HEK293 (cell line): Measurements from ENCODE around the gene CC2D2B.

Experiments
- GLIS2 ChIP-seq: fragments of 450-650 bp; formaldehyde crosslinking; IDR thresholded peaks from 2 replicates; pipeline ENCODE4 v1.5.1; 2016; ENCODE audit warnings: missing biosample characterization, missing genetic modification characterization
- INSM2 ChIP-seq: fragments of 450-650 bp; formaldehyde crosslinking; IDR thresholded peaks from 2 replicates; pipeline ENCODE4 v1.5.1; 2016; ENCODE audit warnings: missing biosample characterization, missing genetic modification characterization
- MYNN ChIP-seq: fragments of 450-650 bp; formaldehyde crosslinking; IDR thresholded peaks from 2 replicates; pipeline ENCODE4 v1.5.1; 2016; ENCODE audit warnings: missing biosample characterization, missing genetic modification characterization, borderline replicate concordance
- SCRT1 ChIP-seq: fragments of 450-650 bp; formaldehyde crosslinking; IDR thresholded peaks from 2 replicates; pipeline ENCODE4 v1.5.1; 2016; ENCODE audit warnings: missing biosample characterization, missing genetic modification characterization, borderline replicate concordance
- SP3 ChIP-seq: fragments of 450-650 bp; formaldehyde crosslinking; IDR thresholded peaks from 2 replicates; pipeline ENCODE4 v1.5.1; 2016; ENCODE audit warnings: missing biosample characterization, missing genetic modification characterization
- TCF7L2 ChIP-seq: IDR thresholded peaks from 2 replicates; pipeline ENCODE4 v1.6.1; 2011; ENCODE audit warnings: low read depth, mild to moderate bottlenecking, inconsistent platforms, low read length, moderate library complexity, borderline replicate concordance
- WT1 ChIP-seq: fragments of 450-650 bp; formaldehyde crosslinking; IDR thresholded peaks from 2 replicates; pipeline ENCODE4 v1.5.1; 2016; ENCODE audit warnings: missing biosample characterization, missing genetic modification characterization
- ZBTB1 ChIP-seq: fragments of 450-650 bp; formaldehyde crosslinking; IDR thresholded peaks from 2 replicates; pipeline ENCODE4 v1.5.1; 2016; ENCODE audit warnings: missing biosample characterization, missing genetic modification characterization
- ZBTB44 ChIP-seq: fragments of 450-650 bp; IDR thresholded peaks from 2 replicates; pipeline ENCODE4 v1.5.1; 2018; ENCODE audit warnings: missing biosample characterization, mild to moderate bottlenecking, missing genetic modification characterization
- ZBTB49 ChIP-seq: fragments of 450-650 bp; formaldehyde crosslinking; IDR thresholded peaks from 2 replicates; pipeline ENCODE4 v1.5.1; 2016; ENCODE audit warnings: missing biosample characterization, missing genetic modification characterization, low read depth
- ZFP41 ChIP-seq: fragments of 450-650 bp; formaldehyde crosslinking; IDR thresholded peaks from 2 replicates; pipeline ENCODE4 v1.5.1; 2016; ENCODE audit warnings: missing biosample characterization, missing genetic modification characterization, borderline replicate concordance
- ZNF175 ChIP-seq: fragments of 450-650 bp; formaldehyde crosslinking; IDR thresholded peaks from 2 replicates; pipeline ENCODE4 v1.5.1; 2016; ENCODE audit warnings: missing biosample characterization, missing genetic modification characterization
- ZNF18 ChIP-seq: fragments of 450-650 bp; formaldehyde crosslinking; IDR thresholded peaks from 2 replicates; pipeline ENCODE4 v1.5.1; 2016; ENCODE audit warnings: missing biosample characterization, missing genetic modification characterization
- ZNF214 ChIP-seq: fragments of 450-650 bp; formaldehyde crosslinking; IDR thresholded peaks from 2 replicates; pipeline ENCODE4 v1.5.1; 2017; ENCODE audit warnings: missing biosample characterization, mild to moderate bottlenecking, missing genetic modification characterization, borderline replicate concordance
- ZNF223 ChIP-seq: fragments of 450-650 bp; formaldehyde crosslinking; IDR thresholded peaks from 2 replicates; pipeline ENCODE4 v1.5.1; 2016; ENCODE audit warnings: missing biosample characterization, missing genetic modification characterization
- ZNF26 ChIP-seq: fragments of 450-650 bp; formaldehyde crosslinking; IDR thresholded peaks from 2 replicates; pipeline ENCODE4 v1.5.1; 2016; ENCODE audit warnings: missing biosample characterization, missing genetic modification characterization
- ZNF350 ChIP-seq: fragments of 450-650 bp; formaldehyde crosslinking; IDR thresholded peaks from 2 replicates; pipeline ENCODE4 v1.5.0; 2017; ENCODE audit warnings: missing biosample characterization, mild to moderate bottlenecking, missing genetic modification characterization
- ZNF37A ChIP-seq: fragments of 450-650 bp; IDR thresholded peaks from 2 replicates; pipeline ENCODE4 v1.5.1; 2018; ENCODE audit warnings: missing biosample characterization, missing genetic modification characterization
- ZNF501 ChIP-seq: fragments of 450-650 bp; formaldehyde crosslinking; IDR thresholded peaks from 2 replicates; pipeline ENCODE4 v1.5.1; 2016; ENCODE audit warnings: missing biosample characterization, missing genetic modification characterization
- ZNF530 ChIP-seq: fragments of 450-650 bp; formaldehyde crosslinking; IDR thresholded peaks from 2 replicates; pipeline ENCODE4 v1.5.1; 2016; ENCODE audit warnings: low read depth, missing biosample characterization, missing genetic modification characterization
- ZNF555 ChIP-seq: fragments of 450-650 bp; formaldehyde crosslinking; conservative IDR thresholded peaks from 2 replicates; pipeline ENCODE4 v1.5.1; 2017; ENCODE audit warnings: missing biosample characterization, mild to moderate bottlenecking, missing genetic modification characterization, inconsistent platforms
- ZNF596 ChIP-seq: fragments of 450-650 bp; IDR thresholded peaks from 2 replicates; pipeline ENCODE4 v1.5.0; 2018; ENCODE audit warnings: missing biosample characterization, mild to moderate bottlenecking, missing genetic modification characterization, moderate library complexity
- ZNF777 ChIP-seq: fragments of 450-650 bp; formaldehyde crosslinking; IDR thresholded peaks from 2 replicates; pipeline ENCODE4 v1.5.1; 2017; ENCODE audit warnings: missing biosample characterization, missing genetic modification characterization, borderline replicate concordance
- TF ChIP-seq, protein P1 (sequence below): fragments of 450-650 bp; formaldehyde crosslinking; IDR thresholded peaks from 2 replicates; pipeline ENCODE4 v1.5.1; 2017; ENCODE audit warnings: missing biosample characterization, missing genetic modification characterization
- TF ChIP-seq, protein P2 (sequence below): fragments of 450-650 bp; formaldehyde crosslinking; IDR thresholded peaks from 2 replicates; pipeline ENCODE4 v1.5.1; 2016; ENCODE audit warnings: missing biosample characterization, missing genetic modification characterization
- TF ChIP-seq, protein P3 (sequence below): fragments of 450-650 bp; formaldehyde crosslinking; IDR thresholded peaks from 2 replicates; pipeline ENCODE4 v1.5.1; 2017; ENCODE audit warnings: missing biosample characterization, mild to moderate bottlenecking, missing genetic modification characterization, moderate library complexity

Gene CC2D2B

DNA sequence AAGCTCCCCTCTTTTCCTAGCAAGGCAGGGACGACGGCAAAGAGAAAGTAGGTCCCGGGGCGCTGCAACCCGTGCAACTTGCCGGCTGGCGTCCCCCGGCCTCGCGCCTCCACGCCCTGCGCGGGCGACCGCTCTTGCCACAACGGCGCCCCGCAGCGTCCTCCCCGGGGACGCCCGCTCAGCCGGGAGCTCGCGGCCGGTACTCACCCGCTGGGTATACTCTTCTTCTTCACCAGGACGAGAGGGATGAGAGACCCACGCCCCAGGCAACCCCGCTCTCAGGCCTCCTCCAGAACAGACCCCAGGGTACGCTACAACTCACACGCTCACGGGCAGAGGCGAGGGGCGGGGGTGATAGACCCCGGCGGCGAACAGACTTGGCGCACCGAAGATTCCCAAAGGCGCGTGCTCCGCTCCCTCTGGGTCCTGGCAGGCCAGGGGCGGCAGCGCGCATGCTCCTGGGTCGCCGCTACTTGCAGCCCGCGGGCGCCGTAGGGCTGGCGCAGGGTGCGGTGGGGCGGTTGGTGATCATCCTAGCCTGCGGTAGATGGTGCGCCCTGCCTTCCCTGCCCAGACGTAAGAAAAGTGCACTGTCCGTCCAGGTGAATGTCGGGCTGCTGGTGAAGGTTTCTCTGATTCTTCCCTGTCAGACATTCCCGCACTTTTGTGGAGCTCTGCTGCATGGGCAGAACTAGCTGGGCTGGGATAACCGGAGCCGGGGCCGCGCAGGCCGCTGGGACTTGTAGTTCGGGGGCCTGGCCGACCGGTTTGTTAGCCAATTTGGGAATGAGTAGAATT, at the start of gene CC2D2B (continued):
- TF ChIP-seq WT1 (tag by site-specific recombination) (no peak; the same call in 1 of the 2 replicates), ZNF18 (tag by site-specific recombination) (no peak), ZNF555 (tag by site-specific recombination) (no peak), ZNF37A (no peak), ZNF26 (no peak), MYNN (tag by site-specific recombination) (peak; percentile 61; the same call in 1 of the 2 replicates), ZBTB1 (no peak), ZNF530 (tag by site-specific recombination) (peak; percentile 12; the same call in 1 of the 2 replicates), ZNF175 (tag by site-specific recombination) (no peak), INSM2 (tag by site-specific recombination) (no peak), TCF7L2 (no peak), ZNF777 (tag by site-specific recombination) (no peak), ZNF501 (tag by site-specific recombination) (0 out of 2 replicates have a peak, but pooled peaks have one; percentile 88), ZNF596 (no peak), SCRT1 (tag by site-specific recombination) (no peak), GLIS2 (tag by site-specific recombination) (peak; percentile 74), ZBTB49 (tag by site-specific recombination) (no peak), ZFP41 (tag by site-specific recombination) (no peak), SP3 (tag by site-specific recombination) (peak; percentile 65), ZNF214 (no peak), ZNF223 (tag by site-specific recombination) (no peak), ZBTB44 (tag by site-specific recombination) (peak; percentile 67; the same call in 1 of the 2 replicates), ZNF350 (tag by site-specific recombination) (no peak)
- TF ChIP-seq, protein P1, sequence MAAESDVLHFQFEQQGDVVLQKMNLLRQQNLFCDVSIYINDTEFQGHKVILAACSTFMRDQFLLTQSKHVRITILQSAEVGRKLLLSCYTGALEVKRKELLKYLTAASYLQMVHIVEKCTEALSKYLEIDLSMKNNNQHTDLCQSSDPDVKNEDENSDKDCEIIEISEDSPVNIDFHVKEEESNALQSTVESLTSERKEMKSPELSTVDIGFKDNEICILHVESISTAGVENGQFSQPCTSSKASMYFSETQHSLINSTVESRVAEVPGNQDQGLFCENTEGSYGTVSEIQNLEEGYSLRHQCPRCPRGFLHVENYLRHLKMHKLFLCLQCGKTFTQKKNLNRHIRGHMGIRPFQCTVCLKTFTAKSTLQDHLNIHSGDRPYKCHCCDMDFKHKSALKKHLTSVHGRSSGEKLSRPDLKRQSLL (tag by site-specific recombination): no peak
- TF ChIP-seq, protein P2, sequence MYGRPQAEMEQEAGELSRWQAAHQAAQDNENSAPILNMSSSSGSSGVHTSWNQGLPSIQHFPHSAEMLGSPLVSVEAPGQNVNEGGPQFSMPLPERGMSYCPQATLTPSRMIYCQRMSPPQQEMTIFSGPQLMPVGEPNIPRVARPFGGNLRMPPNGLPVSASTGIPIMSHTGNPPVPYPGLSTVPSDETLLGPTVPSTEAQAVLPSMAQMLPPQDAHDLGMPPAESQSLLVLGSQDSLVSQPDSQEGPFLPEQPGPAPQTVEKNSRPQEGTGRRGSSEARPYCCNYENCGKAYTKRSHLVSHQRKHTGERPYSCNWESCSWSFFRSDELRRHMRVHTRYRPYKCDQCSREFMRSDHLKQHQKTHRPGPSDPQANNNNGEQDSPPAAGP (tag by site-specific recombination): 0 out of 2 replicates have a peak, but pooled peaks have one; percentile 51
- TF ChIP-seq, protein P3, sequence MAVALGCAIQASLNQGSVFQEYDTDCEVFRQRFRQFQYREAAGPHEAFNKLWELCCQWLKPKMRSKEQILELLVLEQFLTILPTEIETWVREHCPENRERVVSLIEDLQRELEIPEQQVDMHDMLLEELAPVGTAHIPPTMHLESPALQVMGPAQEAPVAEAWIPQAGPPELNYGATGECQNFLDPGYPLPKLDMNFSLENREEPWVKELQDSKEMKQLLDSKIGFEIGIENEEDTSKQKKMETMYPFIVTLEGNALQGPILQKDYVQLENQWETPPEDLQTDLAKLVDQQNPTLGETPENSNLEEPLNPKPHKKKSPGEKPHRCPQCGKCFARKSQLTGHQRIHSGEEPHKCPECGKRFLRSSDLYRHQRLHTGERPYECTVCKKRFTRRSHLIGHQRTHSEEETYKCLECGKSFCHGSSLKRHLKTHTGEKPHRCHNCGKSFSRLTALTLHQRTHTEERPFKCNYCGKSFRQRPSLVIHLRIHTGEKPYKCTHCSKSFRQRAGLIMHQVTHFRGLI: peak; percentile 94
